Activated B cell treated with CpG ODN at 0.5 μM for 24 hours (primary cell): ENCODE data around the gene AIMP1. TPM values are rescaled to one million over a fixed set of nuclear protein-coding genes. Genes with fewer than 3 reads are reported as not detected.

Experiments used
- ATAC-seq: fragments of 200-7000 bp; cut with Tn5 transposase; one replicate; pipeline ENCODE4 v1.10.0; 2021; ENCODE audit warnings: low read depth, mild to moderate bottlenecking, moderate library complexity
- CTCF ChIA-PET: fragments of 350-600 bp; sonication (Branson Sonifier 250); formaldehyde crosslinking; loops from one replicate; lab custom pipeline; 2021; ENCODE audit warnings: antibody characterized with exemption; lab: Charles Lee
- POLR2A ChIA-PET: fragments of 350-600 bp; sonication (Branson Sonifier 250); formaldehyde crosslinking; loops from one replicate; lab custom pipeline; 2021; ENCODE audit warnings: antibody characterized with exemption; lab: Charles Lee
- DNase-seq: peaks from one replicate; pipeline ENCODE4 v3.0.0; 2022
- H3K27ac Mint-ChIP-seq: one replicate; pipeline ENCODE4 v1.8.0; 2020; ENCODE audit warnings: mixed read lengths
- H3K27me3 Mint-ChIP-seq: one replicate; pipeline ENCODE4 v1.8.0; 2021; ENCODE audit warnings: mixed read lengths
- H3K36me3 Mint-ChIP-seq: one replicate; pipeline ENCODE4 v1.8.0; 2021; ENCODE audit warnings: low read depth, mixed read lengths
- H3K4me1 Mint-ChIP-seq: one replicate; pipeline ENCODE4 v1.8.0; 2021; ENCODE audit warnings: mixed read lengths
- H3K4me3 Mint-ChIP-seq: one replicate; pipeline ENCODE4 v1.8.0; 2020; ENCODE audit warnings: mild to moderate bottlenecking, mixed read lengths
- H3K9me3 Mint-ChIP-seq: one replicate; pipeline ENCODE4 v1.8.0; 2020; ENCODE audit warnings: mixed read lengths
- intact Hi-C: fragments of 100-400 bp; cut with micrococcal nuclease; formaldehyde crosslinking; loops from one replicate; pipeline ENCODE4 v1.15.1; 2024
- total RNA-seq: library from RNA; stranded (reverse); gene quantifications from 2 replicates; pipeline ENCODE4 v1.2.3, GENCODE V29; 2022
- TF ChIP-seq, protein P1 (sequence below): fragments of 200-600 bp; IDR thresholded peaks from one replicate; pipeline ENCODE4 v1.8.0; 2022; ENCODE audit warnings: antibody characterized with exemption, mild to moderate bottlenecking

Gene AIMP1
- total RNA-seq, 1 donor from 2014 or later: 53.5 TPM

DNA sequence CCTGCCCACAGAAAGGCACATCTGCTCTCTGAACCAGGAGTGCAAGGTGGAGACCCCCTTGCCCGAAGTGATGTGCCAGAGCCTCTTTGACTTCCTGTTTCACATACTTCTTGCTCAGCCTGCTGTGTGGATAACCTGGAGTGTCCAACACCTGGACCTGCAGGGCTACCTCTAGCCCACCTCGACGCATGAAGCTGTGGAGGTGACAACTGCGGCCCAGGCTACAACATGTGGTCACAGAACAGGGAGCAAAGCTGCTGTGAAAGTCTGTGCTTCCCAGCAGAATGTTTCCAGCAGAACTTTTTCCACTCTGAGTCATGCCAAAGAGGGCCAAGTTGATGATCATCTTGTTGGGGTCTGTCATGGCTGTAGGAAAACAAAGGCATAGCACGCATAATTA, 50.7 kb downstream of the AIMP1 start:
- no peak for DNase-seq
- H3K27me3 Mint-ChIP-seq: peaks cover 9% of the 10 kb centered on the region
- ATAC-seq: no peak
- H3K36me3 Mint-ChIP-seq: no peaks in the 10 kb centered on the region
- no peak overlapping the region for H3K27ac Mint-ChIP-seq
- H3K4me3 Mint-ChIP-seq: no peak overlapping the region
- TF ChIP-seq, protein P1, sequence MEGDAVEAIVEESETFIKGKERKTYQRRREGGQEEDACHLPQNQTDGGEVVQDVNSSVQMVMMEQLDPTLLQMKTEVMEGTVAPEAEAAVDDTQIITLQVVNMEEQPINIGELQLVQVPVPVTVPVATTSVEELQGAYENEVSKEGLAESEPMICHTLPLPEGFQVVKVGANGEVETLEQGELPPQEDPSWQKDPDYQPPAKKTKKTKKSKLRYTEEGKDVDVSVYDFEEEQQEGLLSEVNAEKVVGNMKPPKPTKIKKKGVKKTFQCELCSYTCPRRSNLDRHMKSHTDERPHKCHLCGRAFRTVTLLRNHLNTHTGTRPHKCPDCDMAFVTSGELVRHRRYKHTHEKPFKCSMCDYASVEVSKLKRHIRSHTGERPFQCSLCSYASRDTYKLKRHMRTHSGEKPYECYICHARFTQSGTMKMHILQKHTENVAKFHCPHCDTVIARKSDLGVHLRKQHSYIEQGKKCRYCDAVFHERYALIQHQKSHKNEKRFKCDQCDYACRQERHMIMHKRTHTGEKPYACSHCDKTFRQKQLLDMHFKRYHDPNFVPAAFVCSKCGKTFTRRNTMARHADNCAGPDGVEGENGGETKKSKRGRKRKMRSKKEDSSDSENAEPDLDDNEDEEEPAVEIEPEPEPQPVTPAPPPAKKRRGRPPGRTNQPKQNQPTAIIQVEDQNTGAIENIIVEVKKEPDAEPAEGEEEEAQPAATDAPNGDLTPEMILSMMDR: no peak
- ChIA-PET POLR2A (no interaction called here), CTCF (no interaction called here)
- intact Hi-C loops: loop anchor here (5.0 kb wide), 1 partner anchor 135 kb away; no protein-coding TSS in a partner anchor
- H3K4me1 Mint-ChIP-seq: no peaks in the 10 kb centered on the region
- no peaks in the 10 kb centered on the region for H3K9me3 Mint-ChIP-seq

DNA sequence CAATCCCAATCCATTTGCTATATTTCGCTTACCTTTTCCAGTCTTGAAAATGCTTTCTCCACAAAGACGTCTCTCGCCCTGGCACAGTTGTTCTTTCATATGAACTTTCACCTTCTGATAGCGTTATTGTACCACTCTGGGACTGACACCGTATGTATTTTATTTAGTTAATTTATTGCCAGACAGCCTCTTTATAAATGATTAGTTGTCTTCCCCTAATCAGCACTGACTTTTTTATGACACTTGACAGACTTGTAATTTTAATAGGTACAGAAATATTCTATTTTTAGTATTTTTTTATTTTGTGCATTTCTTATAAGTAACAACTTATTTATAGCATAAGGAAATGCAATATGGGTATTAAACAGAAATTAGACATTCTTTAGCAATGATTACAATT, 52.3 kb downstream of the AIMP1 start, which contains the start of gene GIMD1:
TSS of gene GIMD1 (minus strand) at position 101 of the 400 bp plus-strand sequence. CDS start 1,343 bp downstream, outside the sequence.
- POLR2A ChIA-PET: no interaction called here
- CTCF ChIA-PET: no interaction called here
- H3K36me3 Mint-ChIP-seq: no peaks in the 10 kb centered on the region

DNA sequence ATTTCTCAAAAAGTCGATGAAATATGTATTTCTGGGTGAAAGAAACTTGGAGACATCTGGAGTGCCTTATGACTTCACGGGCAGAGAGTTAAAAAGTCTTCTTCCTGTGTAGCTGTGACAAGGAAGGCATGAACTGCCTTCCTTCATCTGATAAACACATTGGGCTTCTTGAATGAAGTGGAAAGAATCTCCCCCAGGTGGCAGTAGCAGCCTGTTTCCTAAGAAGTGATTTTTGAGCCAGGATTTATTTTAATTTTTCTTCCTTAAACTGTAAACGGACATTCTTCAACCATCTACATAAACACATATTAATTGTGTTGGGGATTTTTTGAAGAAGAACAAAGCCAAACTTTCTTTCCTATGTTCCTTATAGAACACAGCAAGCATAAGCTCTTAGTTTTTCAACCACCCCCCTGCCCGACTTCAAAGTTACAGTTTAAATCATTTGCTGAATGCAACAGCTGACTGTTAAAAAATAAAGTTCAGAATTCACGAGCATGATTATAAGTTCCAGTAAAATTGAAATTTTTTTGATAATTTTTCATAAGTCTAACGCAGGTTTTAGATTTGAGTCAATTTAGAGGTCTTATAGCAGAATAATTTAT, 53.2 kb downstream of the AIMP1 start:
- ATAC-seq: no peak
- TF ChIP-seq, protein P1: no peak
- CTCF ChIA-PET: interaction anchor here (0.7 to 1.4 kb wide), 2 partner anchors 16 to 1368 kb away, joined by 3 to 4 read pairs; no protein-coding TSS in a partner anchor
- Mint-ChIP-seq H3K4me3 (no peak overlapping the region), H3K27ac (no peak overlapping the region), H3K27me3 (peaks cover 10% of the 10 kb centered on the region), H3K9me3 (no peaks in the 10 kb centered on the region), H3K36me3 (no peaks in the 10 kb centered on the region), H3K4me1 (no peaks in the 10 kb centered on the region)
- intact Hi-C loops: loop anchor here (1.0 to 5.0 kb wide), 2 partner anchors 133 to 1368 kb away; no protein-coding TSS in a partner anchor
- POLR2A ChIA-PET: no interaction called here
- DNase-seq: no peak

More for the DNA sequence above, 52.3 kb downstream of the AIMP1 start, which contains the start of gene GIMD1:
- ATAC-seq (no peak), DNase-seq (no peak)
- TF ChIP-seq, protein P1: no peak
- Mint-ChIP-seq H3K27me3 (peaks cover 11% of the 10 kb centered on the region), H3K27ac (no peak within 1 kb of the TSS), H3K4me1 (no peaks in the 10 kb centered on the region), H3K9me3 (no peaks in the 10 kb centered on the region), H3K4me3 (no peak within 1 kb of the TSS)
- intact Hi-C loops: loop anchor here (1.0 to 5.0 kb wide), 2 partner anchors 134 to 1369 kb away; no protein-coding TSS in a partner anchor

DNA sequence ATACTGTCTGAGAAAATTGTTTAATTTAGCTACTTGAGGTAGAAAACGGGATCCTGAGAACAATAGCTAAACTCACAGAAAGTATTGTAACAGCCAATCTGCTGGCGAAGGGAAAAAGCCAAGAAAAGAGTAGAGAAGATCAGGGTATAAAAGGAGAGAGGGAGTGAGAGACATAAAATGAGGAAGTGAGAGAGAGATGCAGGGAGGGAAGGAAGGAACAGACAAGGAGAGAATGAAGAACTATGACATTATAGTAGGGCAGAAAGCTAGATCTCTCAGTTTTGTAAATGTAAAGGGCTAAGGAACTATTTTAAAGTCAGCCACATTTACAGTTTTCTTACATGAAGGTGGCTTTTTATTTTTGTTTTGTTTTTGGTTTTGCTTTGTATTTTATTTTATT, 53.9 kb downstream of the AIMP1 start:
- Mint-ChIP-seq H3K9me3 (no peaks in the 10 kb centered on the region), H3K27me3 (peaks cover 12% of the 10 kb centered on the region), H3K27ac (no peak overlapping the region), H3K36me3 (no peaks in the 10 kb centered on the region), H3K4me3 (no peak overlapping the region), H3K4me1 (no peaks in the 10 kb centered on the region)
- ChIA-PET CTCF (interaction anchor here (1.4 kb wide), 1 partner anchor 1367 kb away, joined by 4 read pairs; no protein-coding TSS in a partner anchor), POLR2A (no interaction called here)
- DNase-seq (no peak), ATAC-seq (no peak)
- intact Hi-C loops: no loop called here
- TF ChIP-seq, protein P1: no peak

DNA sequence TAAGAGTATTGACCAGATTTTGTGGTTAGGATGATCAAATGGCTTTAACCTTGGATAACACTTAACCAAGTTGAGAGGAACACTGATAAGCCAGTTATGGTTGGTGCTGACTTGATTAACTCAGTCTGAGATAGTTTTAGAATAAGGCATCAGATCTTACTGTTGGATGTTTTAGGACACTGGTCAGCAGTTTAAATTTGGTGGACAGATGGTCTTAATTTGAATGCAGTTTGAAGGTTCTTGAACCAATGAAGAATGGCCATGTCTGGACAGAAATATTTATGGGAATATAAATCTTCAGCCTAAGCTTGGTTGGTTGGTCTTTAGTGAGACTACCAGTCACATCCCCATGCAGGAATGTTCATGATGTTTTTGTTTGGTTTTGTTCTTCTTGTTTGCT, 54.8 kb downstream of the AIMP1 start:
- TF ChIP-seq, protein P1: no peak
- Mint-ChIP-seq H3K27me3 (peaks cover 12% of the 10 kb centered on the region), H3K9me3 (no peaks in the 10 kb centered on the region), H3K36me3 (no peaks in the 10 kb centered on the region), H3K4me1 (no peaks in the 10 kb centered on the region), H3K27ac (no peak overlapping the region), H3K4me3 (no peak overlapping the region)
- ChIA-PET CTCF (interaction anchor here (1.4 kb wide), 1 partner anchor 1366 kb away, joined by 4 read pairs; no protein-coding TSS in a partner anchor), POLR2A (no interaction called here)
- intact Hi-C loops: no loop called here
- ATAC-seq (no peak), DNase-seq (no peak)
